Adrenal gland (tissue), 12 donors: Measurements from ENCODE around the gene LAMA2. TPM values are rescaled to one million over a fixed set of nuclear protein-coding genes. Genes with fewer than 3 reads are reported as not detected.

Experiments
- DNase-seq, 7 donors: peaks; one replicate each; pipeline ENCODE4 v3.0.0-alpha.2; 2019 to 2020
- H3K27ac ChIP-seq, 5 donors: fragments of 200-600 bp; sonication (generic) in 4 of 5; 1 replicate in 3 of 5; 2 replicates in 2 of 5; pipeline versions ENCODE4 v1.5.1 to v1.8.0; 2016 to 2020; ENCODE audit warnings: mild to moderate bottlenecking in 1 of 5
- H3K27me3 ChIP-seq: fragments of 200-600 bp; 2 replicates; pipeline ENCODE4 v1.8.0; 2021
- H3K36me3 ChIP-seq, 2 donors: fragments of 200-600 bp; replicated peaks in 1 of 2; 1 replicate in 1 of 2; 2 replicates in 1 of 2; pipeline versions ENCODE4 v1.5.1 to v1.8.0; 2018 to 2022
- H3K4me1 ChIP-seq, 2 donors: fragments of 200-600 bp; replicated peaks in 1 of 2; 1 replicate in 1 of 2; 2 replicates in 1 of 2; pipeline versions ENCODE4 v1.5.1 to v1.8.0; 2018 to 2021
- H3K4me3 ChIP-seq, 4 donors: fragments of 200-600 bp; sonication (generic) in 3 of 4; one replicate each; pipeline ENCODE4 v1.5.1; 2016 to 2018
- H3K9me3 ChIP-seq, 3 donors: fragments of 200-600 bp; sonication (generic) in 1 of 3; replicated peaks in 1 of 3; 1 replicate in 2 of 3; 2 replicates in 1 of 3; pipeline versions ENCODE4 v1.5.1 to v1.8.0; 2016 to 2021
- POLR2A ChIP-seq, 2 donors: fragments of 450-650 bp; IDR thresholded peaks; one replicate each; pipeline ENCODE4 v1.6.1; 2017; ENCODE audit warnings: antibody characterized with exemption in 2 of 2, mild to moderate bottlenecking in 2 of 2, moderate library complexity in 1 of 2
- WGBS, 4 donors: extraction: QIAGEN DNeasy Blood & Tissue Kit in 2 of 4; methylation state at CpG; one replicate each; pipeline versions ENCODE4 v1.1.5 to v1.1.7; 2013 to 2017; 5-methylcytosine and 5-hydroxymethylcytosine counted together
- intact Hi-C, 2 donors: fragments of 100-400 bp; cut with DNase I; formaldehyde crosslinking; loops; one replicate each; pipeline versions ENCODE4 v1.14.1 to v1.15.0; 2022 to 2023
- polyA plus RNA-seq, 3 donors: library from polyadenylated mRNA; stranded (reverse); fragments of 200-250 nt in 2 of 3; fragments of 350-450 nt in 1 of 3; fragmentation: Illumina TruSeq in 1 of 3; extraction: RNeasy Lipid Tissue Mini Kit (QIAGEN cat#74804) in 1 of 3; gene quantifications; one replicate each; pipeline ENCODE4 v1.2.3, GENCODE V29; 2013 to 2014
- total RNA-seq, 9 donors: library from RNA; depleted of rRNA in 4 of 9; stranded (reverse); fragments of >200 nt in 4 of 9; fragments of 120-200 nt in 1 of 9; fragmentation: NEBNext Ultra II Directional in 1 of 9; extraction: Animal tissue kit (Norgen Biotek cat#: 25700) in 1 of 9; gene quantifications; one replicate each; pipeline versions ENCODE4 v1.1.0 to v1.2.4, GENCODE V29; 2013 to 2023
- TF ChIP-seq, protein P1 (sequence below), 6 experiments: fragments of 450-650 bp in 4 of 6; fragments of 200-600 bp in 2 of 6; sonication (generic) in 1 of 6; IDR thresholded peaks; 1 replicate in 5 of 6; 2 replicates in 1 of 6; pipeline versions ENCODE4 v1.5.1 to v1.8.0; 2016 to 2021; ENCODE audit warnings: antibody characterized with exemption in 6 of 6, mild to moderate bottlenecking in 2 of 6, moderate library complexity in 1 of 6
- donor health status: healthy with polysubstance abuse.
- donor health status: Bipolar disorder and iron deficiency.
- donor health status: DM: yes; HTN: yes; CAD: no.
- donor health status: DM: no; HTN: no; CAD: no.
- donor health status: DM: no; HTN: no; CAD: no.
- donor health status: DM: yes; HTN: yes; CAD: no.

The LAMA2 gene
- total and polyA plus RNA-seq, 12 donors = 5.8 to 105 (median 38.9) TPM

DNA sequence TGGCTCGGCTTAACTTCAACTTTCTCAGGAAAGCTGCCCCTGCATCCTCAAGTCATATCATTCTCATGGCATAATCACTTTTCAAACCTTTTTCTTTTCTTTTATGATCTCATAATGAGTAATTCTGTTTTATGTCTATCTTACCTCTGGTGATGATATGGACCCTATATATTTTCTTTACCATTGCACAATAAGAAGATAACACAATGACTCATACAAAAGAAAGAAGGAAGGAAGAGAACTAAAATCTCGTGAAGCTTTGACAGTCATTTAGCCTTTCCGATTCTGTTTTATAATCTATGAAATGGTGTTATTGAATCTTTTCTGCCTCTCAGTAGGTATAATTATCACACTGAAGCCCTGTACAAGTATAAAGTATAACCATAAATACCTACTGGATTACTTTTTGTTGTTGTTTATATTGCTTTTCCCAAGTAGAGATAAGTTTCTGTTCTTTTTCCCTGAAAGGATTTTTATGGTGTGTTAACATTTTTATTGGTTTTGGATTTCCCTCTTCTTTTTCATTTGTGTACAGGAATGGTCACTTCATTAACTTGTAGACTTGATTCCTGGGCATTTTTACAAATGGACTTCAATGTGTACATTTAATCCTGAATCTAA is 300.9 kb downstream of the LAMA2 start:
- no peaks in the 10 kb centered on the region for H3K4me1 ChIP-seq
- no peak for TF ChIP-seq POLR2A (IDR thresholded peaks at IDR 0.05)
- TF ChIP-seq, protein P1, sequence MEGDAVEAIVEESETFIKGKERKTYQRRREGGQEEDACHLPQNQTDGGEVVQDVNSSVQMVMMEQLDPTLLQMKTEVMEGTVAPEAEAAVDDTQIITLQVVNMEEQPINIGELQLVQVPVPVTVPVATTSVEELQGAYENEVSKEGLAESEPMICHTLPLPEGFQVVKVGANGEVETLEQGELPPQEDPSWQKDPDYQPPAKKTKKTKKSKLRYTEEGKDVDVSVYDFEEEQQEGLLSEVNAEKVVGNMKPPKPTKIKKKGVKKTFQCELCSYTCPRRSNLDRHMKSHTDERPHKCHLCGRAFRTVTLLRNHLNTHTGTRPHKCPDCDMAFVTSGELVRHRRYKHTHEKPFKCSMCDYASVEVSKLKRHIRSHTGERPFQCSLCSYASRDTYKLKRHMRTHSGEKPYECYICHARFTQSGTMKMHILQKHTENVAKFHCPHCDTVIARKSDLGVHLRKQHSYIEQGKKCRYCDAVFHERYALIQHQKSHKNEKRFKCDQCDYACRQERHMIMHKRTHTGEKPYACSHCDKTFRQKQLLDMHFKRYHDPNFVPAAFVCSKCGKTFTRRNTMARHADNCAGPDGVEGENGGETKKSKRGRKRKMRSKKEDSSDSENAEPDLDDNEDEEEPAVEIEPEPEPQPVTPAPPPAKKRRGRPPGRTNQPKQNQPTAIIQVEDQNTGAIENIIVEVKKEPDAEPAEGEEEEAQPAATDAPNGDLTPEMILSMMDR (IDR thresholded peaks at IDR 0.05) = no peak
- intact Hi-C loops = no loop called here
- no peak for DNase-seq
- H3K27me3 ChIP-seq = no peaks in the 10 kb centered on the region
- WGBS, 4 donors = 78 to 87% (median 80%) methylated on average over 3 of the region's 3 CpGs
- H3K36me3 ChIP-seq = no peaks in the 10 kb centered on the region
- peaks cover 0 to 5% (median 0%) of the 10 kb centered on the region in 3 donors for H3K9me3 ChIP-seq
- H3K27ac ChIP-seq = no peak overlapping the region
- no peak overlapping the region for H3K4me3 ChIP-seq

DNA sequence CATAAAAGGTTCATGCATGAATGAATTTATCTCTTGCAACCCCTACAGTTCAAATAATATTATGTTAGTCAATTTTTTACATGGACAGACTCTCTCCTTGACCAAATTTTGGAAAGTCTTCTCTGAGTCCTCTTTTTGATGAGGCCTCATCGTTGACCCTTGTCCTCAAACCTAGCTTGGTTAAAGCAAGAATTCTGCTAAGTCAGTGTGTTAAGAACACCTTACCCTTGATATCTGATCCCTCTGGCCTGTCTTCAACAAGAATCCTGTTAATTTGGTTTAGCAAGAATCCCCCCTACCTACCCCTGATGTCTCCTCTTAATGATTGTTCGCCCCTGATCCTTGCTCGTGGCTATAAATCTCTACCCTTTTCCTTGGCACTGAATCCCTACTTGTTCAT is 301.4 kb downstream of the LAMA2 start:
- no peaks in the 10 kb centered on the region for H3K27me3 ChIP-seq
- no peaks in the 10 kb centered on the region for H3K36me3 ChIP-seq
- no peak overlapping the region for H3K27ac ChIP-seq
- intact Hi-C loops = no loop called here
- TF ChIP-seq, protein P1 (IDR thresholded peaks at IDR 0.05) = no peak
- TF ChIP-seq POLR2A (IDR thresholded peaks at IDR 0.05) = no peak
- H3K4me3 ChIP-seq = no peak overlapping the region
- no peaks in the 10 kb centered on the region for H3K4me1 ChIP-seq
- peaks cover 0 to 5% (median 0%) of the 10 kb centered on the region in 3 donors for H3K9me3 ChIP-seq
- 86 to 91% (median 89%) methylated on average over 3 of the region's 3 CpGs for WGBS, 4 donors
- no peak for DNase-seq

DNA sequence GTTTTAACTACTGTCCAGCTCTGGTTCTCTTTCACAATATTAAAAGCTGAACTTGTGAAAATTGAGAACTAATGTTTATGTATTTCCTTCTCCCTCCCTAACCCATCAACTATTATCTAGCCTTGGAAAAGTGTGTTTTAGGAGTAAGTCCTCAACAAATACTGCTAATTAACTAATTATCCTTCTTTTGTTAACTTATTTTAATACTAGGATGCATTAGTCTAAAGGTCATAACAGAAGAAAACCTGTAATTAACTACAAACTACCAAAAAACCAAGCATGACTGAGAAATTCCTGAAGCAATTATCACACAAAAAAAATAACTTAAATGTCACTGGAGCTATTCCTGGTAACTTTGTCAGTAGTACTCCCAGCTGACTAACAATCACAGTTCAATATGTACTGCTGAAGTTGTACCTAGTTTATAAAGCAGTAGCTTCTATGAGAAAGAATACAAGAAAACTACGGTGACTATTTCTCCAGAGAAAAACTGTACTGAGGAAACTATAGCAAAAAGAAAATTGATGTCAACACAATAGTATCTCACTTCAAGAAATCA is 301.9 kb downstream of the LAMA2 start:
- Histone ChIP-seq H3K4me3 (no peak overlapping the region), H3K36me3 (no peaks in the 10 kb centered on the region), H3K27ac (no peak overlapping the region), H3K9me3 (peaks cover 0 to 5% (median 0%) of the 10 kb centered on the region in 3 donors), H3K4me1 (no peaks in the 10 kb centered on the region), H3K27me3 (no peaks in the 10 kb centered on the region)
- no peak for DNase-seq
- TF ChIP-seq POLR2A (IDR thresholded peaks at IDR 0.05) = no peak
- TF ChIP-seq, protein P1 (IDR thresholded peaks at IDR 0.05) = no peak
- WGBS, 4 donors = 45 to 100% (median 91%) methylated on average over 1 of the region's 1 CpG
- intact Hi-C loops = no loop called here

DNA sequence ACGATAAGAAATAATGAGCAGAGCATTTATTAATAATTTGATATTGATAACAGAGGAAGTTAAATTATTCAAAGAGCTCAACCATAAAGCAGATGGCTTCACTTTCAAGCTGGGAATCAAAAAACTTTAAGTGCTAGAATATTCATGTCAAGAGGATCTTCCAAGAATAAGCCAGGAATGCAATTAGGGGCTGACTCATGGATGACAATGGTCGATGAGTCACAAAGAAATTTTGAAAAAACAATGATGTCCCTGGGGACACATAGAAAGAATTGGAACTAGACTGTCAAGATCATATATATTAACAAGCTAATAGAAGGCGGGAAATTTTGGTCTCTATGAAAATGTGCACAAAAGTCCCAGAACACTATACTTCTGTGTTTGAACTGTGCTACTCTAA is 304.1 kb downstream of the LAMA2 start:
- Histone ChIP-seq H3K4me1 (no peaks in the 10 kb centered on the region), H3K27ac (no peak overlapping the region), H3K9me3 (peaks cover 0 to 5% (median 0%) of the 10 kb centered on the region in 3 donors), H3K4me3 (no peak overlapping the region), H3K36me3 (no peaks in the 10 kb centered on the region), H3K27me3 (no peaks in the 10 kb centered on the region)
- no peak for DNase-seq
- WGBS, 4 donors = 72 to 77% (median 75%) methylated on average over 3 of the region's 3 CpGs
- TF ChIP-seq, protein P1 (IDR thresholded peaks at IDR 0.05) = no peak
- TF ChIP-seq POLR2A (IDR thresholded peaks at IDR 0.05) = no peak
- intact Hi-C loops = no loop called here
